Large intestine (tissue), 3 donors: ENCODE data around the gene CRYAB. TPM values are rescaled to one million over a fixed set of nuclear protein-coding genes. Genes with fewer than 3 reads are reported as not detected.

ENCODE experiments used
- DNase-seq, 2 donors: peaks; one replicate each; pipeline versions ENCODE4 v3.0.0 to v3.0.0-alpha.2; 2013
- H3K27ac ChIP-seq: one replicate; pipeline ENCODE4 v1.5.1; 2013; ENCODE audit warnings: low read length
- H3K27me3 ChIP-seq: 2 replicates; pipeline ENCODE4 v1.6.1; 2013; ENCODE audit warnings: low read length; ENCODE audit not compliant: control insufficient read depth, insufficient read depth
- H3K36me3 ChIP-seq: 2 replicates; pipeline ENCODE4 v1.6.1; 2013; ENCODE audit warnings: low read length; ENCODE audit not compliant: control insufficient read depth, insufficient read depth
- H3K4me1 ChIP-seq: one replicate; pipeline ENCODE4 v1.6.1; 2013; ENCODE audit warnings: low read length; ENCODE audit not compliant: control insufficient read depth, insufficient read depth
- H3K4me3 ChIP-seq: one replicate; pipeline ENCODE4 v1.5.1; 2013; ENCODE audit warnings: low read length
- H3K9me3 ChIP-seq: one replicate; pipeline ENCODE4 v1.6.1; 2013; ENCODE audit warnings: mild to moderate bottlenecking, low read depth, low read length, moderate library complexity; ENCODE audit not compliant: control insufficient read depth
- WGBS: methylation state at CpG from one replicate; pipeline ENCODE4 v1.1.5; 2013; ENCODE audit warnings: low lambda C conversion rate; ENCODE audit not compliant: insufficient coverage; 5-methylcytosine and 5-hydroxymethylcytosine counted together
- polyA plus RNA-seq: library from polyadenylated mRNA; unstranded; fragments of 120-200 nt; gene quantifications from one replicate; pipeline ENCODE4 v1.2.1, GENCODE V29; 2013

The CRYAB gene
- polyA plus RNA-seq, 1 donor, result 31.9 TPM

DNA sequence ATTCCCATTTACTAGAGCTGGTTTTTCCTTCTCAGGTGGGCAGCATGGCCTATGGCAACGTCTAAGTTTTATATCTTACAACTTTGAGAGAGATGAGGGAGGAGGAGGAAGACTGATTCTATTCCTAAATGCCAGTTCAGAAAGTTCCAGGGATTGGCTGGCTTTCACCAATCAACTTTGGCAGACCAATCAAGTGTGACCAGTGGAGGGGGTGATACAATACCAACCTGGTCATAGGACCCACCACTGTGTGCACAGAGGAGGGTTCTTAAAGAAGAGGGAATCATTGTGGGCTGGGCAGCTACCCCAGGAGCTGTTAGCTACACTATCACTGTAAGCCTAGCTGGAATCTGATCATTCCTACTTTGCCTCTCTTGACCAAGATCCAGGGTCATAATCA lies 33.6 kb upstream of the CRYAB start:
- no peak overlapping the region for H3K27ac ChIP-seq
- 100% methylated on average over 1 of the region's 1 CpG for WGBS
- no peak overlapping the region for H3K4me3 ChIP-seq
- H3K4me1 ChIP-seq, result no peaks in the 10 kb centered on the region
- no peak for DNase-seq
- no peaks in the 10 kb centered on the region for H3K9me3 ChIP-seq
- no peaks in the 10 kb centered on the region for H3K27me3 ChIP-seq
- H3K36me3 ChIP-seq, result no peaks in the 10 kb centered on the region

DNA sequence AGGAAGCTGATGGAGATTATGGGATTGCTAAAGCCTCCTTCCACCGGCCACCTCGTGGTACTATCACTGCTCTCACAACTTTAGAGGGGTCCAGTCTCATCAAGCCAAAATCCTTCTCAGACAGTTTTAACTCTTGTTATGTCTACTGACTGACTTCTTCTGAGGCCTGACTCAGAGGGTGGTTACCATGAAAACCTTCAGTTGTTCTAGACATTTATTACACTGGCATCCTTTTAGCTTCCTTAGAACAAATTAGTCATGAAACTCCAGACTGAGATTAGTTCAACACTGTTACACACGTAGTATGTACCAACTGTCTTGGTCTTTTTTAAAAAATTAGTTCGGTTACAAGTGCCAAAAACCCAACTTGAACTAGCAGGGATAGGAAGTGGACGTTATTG lies 33.1 kb upstream of the CRYAB start:
- no peaks in the 10 kb centered on the region for H3K4me1 ChIP-seq
- H3K27me3 ChIP-seq, result no peaks in the 10 kb centered on the region
- 100% methylated on average over 2 of the region's 5 CpGs for WGBS
- H3K27ac ChIP-seq, result no peak overlapping the region
- no peak overlapping the region for H3K4me3 ChIP-seq
- no peaks in the 10 kb centered on the region for H3K9me3 ChIP-seq
- no peak for DNase-seq
- H3K36me3 ChIP-seq, result no peaks in the 10 kb centered on the region

DNA sequence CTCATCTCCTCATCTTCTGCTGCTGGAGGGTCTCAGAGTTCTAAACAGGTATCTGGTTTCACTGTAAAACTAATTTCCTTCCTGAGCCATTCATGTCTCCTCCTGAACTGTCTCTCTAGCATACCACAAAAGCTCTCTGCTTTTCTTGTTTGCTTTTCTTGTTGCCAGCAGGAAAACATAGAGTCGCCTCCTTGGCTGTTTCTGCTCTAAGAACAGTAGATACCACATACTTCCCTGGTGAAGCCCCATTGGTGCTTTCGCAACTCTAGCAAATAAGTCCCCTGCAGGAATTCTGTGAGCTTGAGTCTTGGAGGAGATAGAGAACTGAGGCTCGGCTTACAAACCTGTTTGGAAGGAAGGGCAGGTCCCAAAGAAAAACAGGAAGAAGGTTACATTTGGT lies 32.6 kb upstream of the CRYAB start:
- no peak overlapping the region for H3K27ac ChIP-seq
- H3K36me3 ChIP-seq, result no peaks in the 10 kb centered on the region
- H3K4me1 ChIP-seq, result no peaks in the 10 kb centered on the region
- WGBS, result 29% methylated on average over 1 of the region's 3 CpGs
- H3K27me3 ChIP-seq, result no peaks in the 10 kb centered on the region
- no peak overlapping the region for H3K4me3 ChIP-seq
- H3K9me3 ChIP-seq, result no peaks in the 10 kb centered on the region
- DNase-seq, result no peak

DNA sequence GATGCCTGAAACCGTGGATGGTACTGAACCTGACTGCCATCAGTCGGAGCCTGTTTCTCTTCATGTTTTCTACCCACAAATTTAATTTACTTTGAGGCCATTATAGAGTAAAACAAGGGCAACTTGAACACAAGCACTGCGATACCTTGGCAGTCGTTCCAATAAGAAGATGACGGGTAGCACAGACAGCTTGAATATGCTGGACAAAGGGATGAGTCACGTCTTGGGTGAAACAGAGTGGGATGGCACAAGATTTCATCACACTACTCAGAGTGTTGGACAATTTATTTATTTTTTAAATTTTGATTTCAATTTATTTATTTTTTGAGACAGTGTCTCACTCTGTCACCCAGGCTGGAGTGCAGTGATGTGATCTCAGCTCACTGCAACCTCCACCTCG lies 31.3 kb upstream of the CRYAB start:
- Histone ChIP-seq H3K4me1 (no peaks in the 10 kb centered on the region), H3K9me3 (no peaks in the 10 kb centered on the region), H3K27ac (no peak overlapping the region), H3K27me3 (no peaks in the 10 kb centered on the region), H3K4me3 (no peak overlapping the region), H3K36me3 (no peaks in the 10 kb centered on the region)
- DNase-seq, result no peak
- WGBS, result 100% methylated on average over 2 of the region's 7 CpGs

- Histone ChIP-seq H3K27ac (no peak overlapping the region), H3K4me1 (peaks cover 4% of the 10 kb centered on the region)
- DNase-seq, result no peak
Measured at GRCh38 chr11:111941963-111942362, 30.4 kb upstream of the CRYAB start.

GRCh38 chr11:111939836-111940604 lies 28.4 kb upstream of the CRYAB start:
- no peak overlapping the region for H3K4me3 ChIP-seq
- H3K36me3 ChIP-seq, result no peaks in the 10 kb centered on the region
- no peak overlapping the region for H3K27ac ChIP-seq
- DNase-seq, result no peak
- WGBS, result 100% methylated on average over 1 of the region's 4 CpGs
- peaks cover 18% of the 10 kb centered on the region for H3K4me1 ChIP-seq
- no peaks in the 10 kb centered on the region for H3K27me3 ChIP-seq
- no peaks in the 10 kb centered on the region for H3K9me3 ChIP-seq

More at GRCh38 chr11:111941963-111942362, 30.4 kb upstream of the CRYAB start:
- H3K4me3 ChIP-seq, result no peak overlapping the region
- H3K36me3 ChIP-seq, result no peaks in the 10 kb centered on the region
- WGBS, result no CpG with 5 or more reads among the region's 5 CpGs
- no peaks in the 10 kb centered on the region for H3K9me3 ChIP-seq
- no peaks in the 10 kb centered on the region for H3K27me3 ChIP-seq

DNA sequence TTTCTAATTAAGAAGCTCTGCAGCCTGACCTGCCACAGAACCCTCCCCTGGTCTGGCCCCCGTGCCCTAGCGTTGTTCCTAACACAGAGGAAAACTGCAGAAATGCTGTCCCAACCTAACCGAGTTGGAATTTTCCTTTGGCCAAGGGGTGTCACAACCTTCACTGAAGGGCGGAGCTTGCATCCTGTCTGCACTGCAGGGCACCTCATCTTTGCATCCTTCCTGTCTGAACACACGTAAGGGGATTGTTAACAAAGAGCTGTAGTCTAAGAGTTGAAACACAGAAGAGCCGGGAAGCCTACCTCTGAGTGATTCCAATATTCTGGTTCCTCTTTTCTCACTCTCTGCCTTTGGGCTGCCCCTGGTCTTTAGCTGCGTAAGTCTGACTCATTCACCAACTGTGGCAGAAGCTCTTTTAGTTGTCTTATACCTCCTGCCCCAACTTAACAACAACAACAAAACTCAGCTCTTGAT lies 27.2 kb upstream of the CRYAB start:
- 80% methylated on average over 1 of the region's 7 CpGs for WGBS
- Histone ChIP-seq H3K9me3 (no peaks in the 10 kb centered on the region), H3K36me3 (no peaks in the 10 kb centered on the region), H3K27ac (no peak overlapping the region), H3K27me3 (no peaks in the 10 kb centered on the region), H3K4me3 (no peak overlapping the region), H3K4me1 (peaks cover 18% of the 10 kb centered on the region)
- DNase-seq, result no peak

GRCh38 chr11:111937844-111938243 lies 26.3 kb upstream of the CRYAB start:
- WGBS, result no CpG with 5 or more reads among the region's 7 CpGs
- Histone ChIP-seq H3K27me3 (no peaks in the 10 kb centered on the region), H3K4me3 (peak overlapping the region; percentile 56), H3K36me3 (no peaks in the 10 kb centered on the region), H3K9me3 (no peaks in the 10 kb centered on the region), H3K4me1 (peaks cover 18% of the 10 kb centered on the region), H3K27ac (peak overlapping the region; percentile 21)
- DNase-seq, result no peak

DNA sequence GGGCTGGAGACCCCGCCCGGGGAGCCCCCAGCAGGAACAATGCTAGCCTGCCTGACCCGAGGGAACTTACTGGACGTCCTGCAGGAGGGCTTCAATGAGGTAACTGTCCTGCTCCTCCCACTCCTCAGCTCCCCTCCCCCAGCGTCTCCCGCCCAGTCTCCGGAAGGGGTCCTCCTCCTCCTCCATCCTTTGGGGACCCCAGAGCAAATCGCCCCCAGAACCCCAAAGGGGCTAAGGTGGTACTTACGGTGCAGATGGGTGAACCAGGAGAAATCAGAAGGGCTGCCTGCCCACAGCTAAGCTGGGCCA lies 25.8 kb upstream of the CRYAB start:
- no peaks in the 10 kb centered on the region for H3K36me3 ChIP-seq
- H3K9me3 ChIP-seq, result no peaks in the 10 kb centered on the region
- H3K4me3 ChIP-seq, result peak overlapping the region; percentile 56
- no CpG with 5 or more reads among the region's 9 CpGs for WGBS
- peaks cover 18% of the 10 kb centered on the region for H3K4me1 ChIP-seq
- peak overlapping the region; percentile 21 for H3K27ac ChIP-seq
- no peak for DNase-seq
- H3K27me3 ChIP-seq, result no peaks in the 10 kb centered on the region

GRCh38 chr11:111936040-111936540 lies 24.5 kb upstream of the CRYAB start:
- Histone ChIP-seq H3K36me3 (no peaks in the 10 kb centered on the region), H3K27ac (peak overlapping the region; percentile 21), H3K9me3 (no peaks in the 10 kb centered on the region), H3K4me1 (peaks cover 18% of the 10 kb centered on the region), H3K27me3 (no peaks in the 10 kb centered on the region), H3K4me3 (peak overlapping the region; percentile 56)
- DNase-seq, result no peak
- WGBS, result no CpG with 5 or more reads among the region's 3 CpGs
